ENCODE results near the gene KRTAP3-2.

GRCh38 chr17:41018541-41018940 lies 18.8 kb upstream of the KRTAP3-2 start:
- TF ChIP-seq POLR2AphosphoS5 (IDR thresholded peaks at IDR 0.05) (no peak), POLR2A (IDR thresholded peaks at IDR 0.05) (no peak)
- TF ChIP-seq, protein P1, sequence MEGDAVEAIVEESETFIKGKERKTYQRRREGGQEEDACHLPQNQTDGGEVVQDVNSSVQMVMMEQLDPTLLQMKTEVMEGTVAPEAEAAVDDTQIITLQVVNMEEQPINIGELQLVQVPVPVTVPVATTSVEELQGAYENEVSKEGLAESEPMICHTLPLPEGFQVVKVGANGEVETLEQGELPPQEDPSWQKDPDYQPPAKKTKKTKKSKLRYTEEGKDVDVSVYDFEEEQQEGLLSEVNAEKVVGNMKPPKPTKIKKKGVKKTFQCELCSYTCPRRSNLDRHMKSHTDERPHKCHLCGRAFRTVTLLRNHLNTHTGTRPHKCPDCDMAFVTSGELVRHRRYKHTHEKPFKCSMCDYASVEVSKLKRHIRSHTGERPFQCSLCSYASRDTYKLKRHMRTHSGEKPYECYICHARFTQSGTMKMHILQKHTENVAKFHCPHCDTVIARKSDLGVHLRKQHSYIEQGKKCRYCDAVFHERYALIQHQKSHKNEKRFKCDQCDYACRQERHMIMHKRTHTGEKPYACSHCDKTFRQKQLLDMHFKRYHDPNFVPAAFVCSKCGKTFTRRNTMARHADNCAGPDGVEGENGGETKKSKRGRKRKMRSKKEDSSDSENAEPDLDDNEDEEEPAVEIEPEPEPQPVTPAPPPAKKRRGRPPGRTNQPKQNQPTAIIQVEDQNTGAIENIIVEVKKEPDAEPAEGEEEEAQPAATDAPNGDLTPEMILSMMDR (IDR thresholded peaks at IDR 0.05) = no peak
